WERI-Rb-1 (cell line): ENCODE data around the gene RTN4R.

Experiments
- DNase-seq: peaks from one replicate; pipeline ENCODE4 v3.0.0-alpha.2; 2020
- H3K27ac ChIP-seq: fragments of 250-450 bp; sonication (Bioruptor Pico); 2 replicates; pipeline ENCODE4 v1.5.1; 2020; ENCODE audit warnings: mild to moderate bottlenecking, moderate library complexity
- H3K27me3 ChIP-seq: fragments of 250-450 bp; sonication (Bioruptor Pico); 2 replicates; pipeline ENCODE4 v1.5.1; 2021; ENCODE audit warnings: mild to moderate bottlenecking, low read depth, moderate library complexity; ENCODE audit not compliant: insufficient read depth, severe bottlenecking
- H3K36me3 ChIP-seq: fragments of 250-450 bp; sonication (Bioruptor Pico); 2 replicates; pipeline ENCODE4 v1.5.1; 2020; ENCODE audit warnings: mild to moderate bottlenecking, moderate library complexity
- H3K4me3 ChIP-seq: 2 replicates; pipeline ENCODE4 v1.5.1; 2011; ENCODE audit warnings: low read depth, mild to moderate bottlenecking, control low read depth, low read length
- H3K9me3 ChIP-seq: fragments of 250-450 bp; sonication (Bioruptor Pico); 2 replicates; pipeline ENCODE4 v1.5.1; 2021; ENCODE audit warnings: mild to moderate bottlenecking, moderate library complexity; ENCODE audit not compliant: severe bottlenecking
- TF ChIP-seq, protein P1 (sequence below): IDR thresholded peaks from 2 replicates; pipeline ENCODE4 v1.5.1; 2011; ENCODE audit warnings: low read depth, mild to moderate bottlenecking, control low read depth, inconsistent platforms, low read length

RTN4R gene

DNA sequence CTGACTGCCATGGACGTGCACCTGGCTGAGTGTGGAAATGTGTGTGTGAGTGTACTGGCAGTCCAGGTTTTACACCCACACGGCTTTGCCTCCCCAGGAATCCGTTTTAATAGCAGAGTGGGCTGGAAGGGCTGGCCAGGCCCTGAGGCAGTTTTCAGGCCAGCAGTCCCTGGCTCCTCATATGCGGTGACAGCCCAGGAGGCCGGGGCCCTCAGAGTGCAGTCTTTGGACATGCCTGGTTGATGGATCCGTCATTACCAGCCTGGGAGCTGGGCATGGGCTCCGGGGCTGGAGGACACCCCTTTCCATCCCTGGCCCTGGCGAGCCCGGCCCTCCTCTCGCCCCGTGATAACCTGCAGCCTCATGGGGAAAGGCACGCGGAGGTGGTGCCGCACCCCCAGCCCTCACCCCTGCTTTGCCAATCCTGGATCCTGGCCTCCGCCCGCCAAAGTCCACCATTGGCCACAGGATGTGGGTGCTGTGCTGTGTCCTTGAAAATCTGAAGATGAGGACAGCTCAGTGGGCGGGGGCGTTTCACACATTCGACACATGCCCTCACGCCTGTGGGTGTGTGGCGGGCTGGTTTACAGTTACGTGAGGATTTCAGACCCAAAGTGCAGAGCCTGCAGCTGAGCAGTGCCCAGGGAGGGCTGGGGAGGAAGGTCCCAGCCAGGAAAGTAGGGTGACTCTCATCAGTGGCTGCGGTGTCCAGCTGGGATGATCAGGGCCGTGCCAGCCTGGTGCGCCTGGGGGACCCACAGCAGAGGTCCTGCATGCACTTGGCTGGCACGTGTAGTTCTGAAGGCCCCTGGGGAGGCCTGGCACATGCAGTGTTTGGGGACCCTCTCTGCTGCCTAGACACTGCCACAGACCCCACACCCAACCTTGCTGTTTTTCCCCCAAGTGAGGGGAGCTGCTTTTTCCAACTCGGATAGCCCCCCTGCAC lies 55.1 kb downstream of the RTN4R start:
- TF ChIP-seq, protein P1, sequence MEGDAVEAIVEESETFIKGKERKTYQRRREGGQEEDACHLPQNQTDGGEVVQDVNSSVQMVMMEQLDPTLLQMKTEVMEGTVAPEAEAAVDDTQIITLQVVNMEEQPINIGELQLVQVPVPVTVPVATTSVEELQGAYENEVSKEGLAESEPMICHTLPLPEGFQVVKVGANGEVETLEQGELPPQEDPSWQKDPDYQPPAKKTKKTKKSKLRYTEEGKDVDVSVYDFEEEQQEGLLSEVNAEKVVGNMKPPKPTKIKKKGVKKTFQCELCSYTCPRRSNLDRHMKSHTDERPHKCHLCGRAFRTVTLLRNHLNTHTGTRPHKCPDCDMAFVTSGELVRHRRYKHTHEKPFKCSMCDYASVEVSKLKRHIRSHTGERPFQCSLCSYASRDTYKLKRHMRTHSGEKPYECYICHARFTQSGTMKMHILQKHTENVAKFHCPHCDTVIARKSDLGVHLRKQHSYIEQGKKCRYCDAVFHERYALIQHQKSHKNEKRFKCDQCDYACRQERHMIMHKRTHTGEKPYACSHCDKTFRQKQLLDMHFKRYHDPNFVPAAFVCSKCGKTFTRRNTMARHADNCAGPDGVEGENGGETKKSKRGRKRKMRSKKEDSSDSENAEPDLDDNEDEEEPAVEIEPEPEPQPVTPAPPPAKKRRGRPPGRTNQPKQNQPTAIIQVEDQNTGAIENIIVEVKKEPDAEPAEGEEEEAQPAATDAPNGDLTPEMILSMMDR = no peak
- Histone ChIP-seq H3K27me3 (no peaks in the 10 kb centered on the region), H3K36me3 (no peaks in the 10 kb centered on the region)

DNA sequence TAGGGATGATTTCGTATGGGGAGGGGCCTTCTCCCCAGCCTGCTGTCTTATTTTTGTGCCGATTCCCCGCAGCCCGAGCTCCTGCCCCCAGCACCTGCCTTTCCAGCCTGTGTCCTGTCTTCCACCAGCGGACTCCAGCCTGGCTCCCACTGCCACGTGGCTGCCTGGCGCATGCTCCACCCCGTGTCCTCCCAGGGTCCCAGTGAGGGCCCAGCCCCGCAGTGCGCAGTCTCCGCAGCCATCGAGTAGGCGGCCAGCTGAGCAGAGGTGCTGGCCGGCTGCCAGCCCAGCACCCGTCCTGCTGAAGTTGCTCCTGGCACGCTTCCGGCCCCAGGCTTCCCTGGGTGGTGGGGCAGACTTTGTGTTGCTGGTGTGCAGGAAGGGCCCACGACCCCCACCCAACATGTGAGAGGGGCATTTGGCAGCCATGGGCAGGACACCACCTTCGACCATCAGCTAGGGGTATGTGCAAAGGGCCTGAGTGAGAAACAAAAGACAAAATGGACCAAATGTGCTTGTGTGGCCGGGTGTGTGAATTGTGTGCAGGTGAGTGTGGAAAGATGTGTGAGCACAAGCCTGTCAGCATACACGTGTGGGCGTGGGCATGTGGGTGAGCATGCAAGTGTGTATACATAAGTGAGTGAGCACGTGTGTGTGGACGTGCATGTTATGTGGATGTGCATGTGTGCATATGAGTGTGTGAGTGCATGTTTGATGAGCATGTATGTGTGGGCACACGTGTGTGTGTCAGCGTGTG lies 55.9 kb downstream of the RTN4R start:
- H3K27ac ChIP-seq = no peak overlapping the region
- H3K4me3 ChIP-seq = no peak overlapping the region
- no peaks in the 10 kb centered on the region for H3K36me3 ChIP-seq
- TF ChIP-seq, protein P1 = no peak
- H3K9me3 ChIP-seq = no peaks in the 10 kb centered on the region
- no peak for DNase-seq
- no peaks in the 10 kb centered on the region for H3K27me3 ChIP-seq

More for the DNA sequence above, 55.1 kb downstream of the RTN4R start:
- Histone ChIP-seq H3K4me3 (no peak overlapping the region), H3K27ac (no peak overlapping the region), H3K9me3 (no peaks in the 10 kb centered on the region)
- DNase-seq = no peak

DNA sequence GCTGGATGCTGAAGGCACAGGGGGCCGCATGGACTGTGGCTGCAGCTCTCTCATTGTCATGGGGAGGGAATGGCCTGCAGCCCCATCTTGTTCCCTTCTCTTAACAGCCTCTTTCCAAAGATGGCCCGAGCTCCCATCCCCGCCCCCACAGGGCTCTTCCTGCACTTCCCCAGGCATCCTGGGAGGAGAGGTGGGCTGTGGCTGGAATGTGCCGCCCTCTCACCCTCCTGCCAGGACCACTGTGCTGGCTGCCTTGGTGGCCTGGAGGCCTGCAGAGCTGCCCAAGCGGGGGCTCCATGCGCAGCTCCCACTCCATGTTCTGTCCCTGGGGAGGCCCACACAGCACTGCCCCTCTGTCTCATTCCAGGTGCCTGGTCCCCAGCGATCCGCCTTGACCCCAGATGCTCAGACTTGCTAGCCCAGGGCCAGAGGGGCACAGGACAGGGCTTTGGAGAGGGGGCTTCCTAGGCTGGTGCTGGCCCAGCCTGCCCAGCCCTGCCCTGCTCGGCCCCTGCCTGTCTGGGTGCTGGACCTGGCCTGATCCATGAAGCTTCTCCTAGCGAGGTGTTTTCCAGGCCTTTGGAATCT lies 56.6 kb downstream of the RTN4R start:
- TF ChIP-seq, protein P1 = no peak
- Histone ChIP-seq H3K27me3 (no peaks in the 10 kb centered on the region), H3K9me3 (no peaks in the 10 kb centered on the region), H3K36me3 (no peaks in the 10 kb centered on the region), H3K4me3 (no peak overlapping the region), H3K27ac (no peak overlapping the region)
- no peak for DNase-seq

DNA sequence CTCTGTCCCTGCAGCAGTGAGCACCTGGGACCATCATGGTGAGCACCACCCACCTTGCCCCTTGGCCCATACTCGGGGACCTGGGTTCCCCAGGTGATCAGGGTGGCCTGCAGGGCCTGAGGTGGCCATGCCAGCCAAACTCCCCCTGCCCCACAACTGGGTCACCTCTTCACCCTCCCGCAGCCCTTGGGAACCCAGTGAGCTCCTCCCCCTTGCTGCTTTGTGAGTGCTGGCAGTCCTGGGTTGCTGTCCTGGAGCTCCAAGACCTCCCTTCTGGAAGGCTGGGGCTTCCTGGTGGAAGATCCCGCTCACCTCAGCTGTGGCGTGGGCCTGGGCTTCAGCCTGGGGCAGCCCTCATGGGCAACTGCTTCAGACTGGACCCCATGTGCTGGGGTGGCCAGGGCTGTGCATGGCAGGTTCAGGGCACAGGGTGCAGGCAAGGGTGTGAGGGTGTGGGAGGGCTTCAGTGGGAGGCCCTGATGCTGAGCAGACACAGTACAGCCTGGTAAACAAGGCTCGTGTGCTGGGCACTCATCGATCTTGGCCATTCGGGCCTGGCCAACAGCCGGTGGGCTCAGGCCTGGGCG lies 57.6 kb downstream of the RTN4R start:
- Histone ChIP-seq H3K27ac (no peak overlapping the region), H3K4me3 (no peak overlapping the region), H3K36me3 (no peaks in the 10 kb centered on the region), H3K9me3 (no peaks in the 10 kb centered on the region), H3K27me3 (no peaks in the 10 kb centered on the region)
- TF ChIP-seq, protein P1 = no peak
- no peak for DNase-seq

DNA sequence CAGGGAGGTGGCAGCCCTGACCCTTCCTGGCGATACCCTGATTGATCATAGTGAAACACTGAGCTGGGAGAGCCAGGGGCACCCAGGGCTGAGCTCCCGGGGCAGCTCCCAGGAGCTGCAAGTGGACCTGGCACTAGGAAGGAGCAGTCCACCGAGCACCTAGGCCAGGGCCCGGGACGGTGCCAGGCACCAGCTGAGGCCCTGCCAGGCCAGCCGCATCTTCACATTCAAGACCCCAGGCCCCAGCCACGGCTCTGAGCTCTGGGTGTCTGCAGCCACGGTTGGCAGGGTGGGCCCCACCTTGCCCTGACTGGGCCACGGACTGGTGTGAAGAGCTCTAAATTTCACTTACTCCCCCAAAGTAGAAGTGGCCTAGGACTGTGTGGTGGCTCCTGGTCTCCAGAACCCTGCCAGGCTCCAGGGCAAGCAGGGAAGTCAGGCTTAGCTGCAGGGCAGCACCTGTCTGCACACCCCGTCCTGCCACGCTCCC lies 58.3 kb downstream of the RTN4R start:
- DNase-seq = no peak
- Histone ChIP-seq H3K9me3 (no peaks in the 10 kb centered on the region), H3K27ac (no peak overlapping the region), H3K36me3 (no peaks in the 10 kb centered on the region), H3K27me3 (no peaks in the 10 kb centered on the region), H3K4me3 (no peak overlapping the region)
- TF ChIP-seq, protein P1 = no peak
